Stimulated activated CD8-positive, alpha-beta memory T cell treated with anti-CD3 and anti-CD28 coated beads, Interleukin-15, amount 100 ng/mL, for 4 hours (primary cell): ENCODE measurements around the gene NXF1.
A peak's percentile ranks its signal among the peaks of the same experiment; 100 is the strongest.
"Not testable (repeated sequence)": the region's sequence is repeated elsewhere in the genome, so short reads cannot be mapped to it uniquely, and the experiment has no call there.

Experiments
- DNase-seq, 2 donors: peaks; one replicate each; pipeline ENCODE4 v3.0.0-alpha.2; 2020; ENCODE audit warnings: low read depth in 2 of 2

The NXF1 gene

GRCh38 chr11:62805076-62805892 is at the start of gene NXF1:
Gene NXF1 (minus strand): TSS chr11:62805440. CDS start chr11:62805356, 84 bp downstream.
- DNase-seq = peak; percentile 84 to 89

- no peak for DNase-seq
Observed at GRCh38 chr11:62854013-62854824, 49.0 kb upstream of the NXF1 start.

GRCh38 chr11:62853279-62853965 is 48.2 kb upstream of the NXF1 start:
- no peak for DNase-seq

- DNase-seq = no peak
Observed at GRCh38 chr11:62852523-62853188, 47.4 kb upstream of the NXF1 start.

GRCh38 chr11:62851807-62852522 is 46.7 kb upstream of the NXF1 start:
- DNase-seq = no peak

GRCh38 chr11:62850911-62851806 is 45.9 kb upstream of the NXF1 start:
- no peak for DNase-seq

GRCh38 chr11:62847767-62848314 is 42.6 kb upstream of the NXF1 start:
- no peak for DNase-seq

GRCh38 chr11:62846177-62846576 is 40.9 kb upstream of the NXF1 start:
- DNase-seq = no peak

- no peak for DNase-seq
Observed at GRCh38 chr11:62844154-62844553, 38.9 kb upstream of the NXF1 start.

GRCh38 chr11:62843466-62843865 is 38.2 kb upstream of the NXF1 start:
- DNase-seq = no peak

- DNase-seq = not testable (repeated sequence)
Observed at GRCh38 chr11:62842891-62843290, 37.7 kb upstream of the NXF1 start.

GRCh38 chr11:62842171-62842741 is 37.0 kb upstream of the NXF1 start:
- peak in 1 of 2 donors; percentile 13 for DNase-seq

GRCh38 chr11:62841361-62842170 is 36.3 kb upstream of the NXF1 start:
- DNase-seq = peak; percentile 58 to 73

GRCh38 chr11:62840721-62841360 is 35.6 kb upstream of the NXF1 start:
- DNase-seq = peak; percentile 55 to 67

GRCh38 chr11:62839050-62839945 is 34.1 kb upstream of the NXF1 start, which contains the start of gene WDR74:
Gene WDR74 (minus strand): TSS chr11:62839590. CDS start chr11:62839570, 20 bp downstream.
- peak; percentile 81 to 92 for DNase-seq

GRCh38 chr11:62835336-62835735 is 30.1 kb upstream of the NXF1 start:
- no peak for DNase-seq
